GM12875 (cell line): ENCODE measurements around the gene DAB2.
"Not testable (repeated sequence)": the region's sequence is repeated elsewhere in the genome, so short reads cannot be mapped to it uniquely, and the experiment has no call there.

Experiments
- H3K4me3 ChIP-seq: one replicate; pipeline ENCODE4 v1.5.1; 2011; ENCODE audit warnings: low read depth, low read length, control low read depth
- CTCF ChIP-seq: IDR thresholded peaks from 2 replicates; pipeline ENCODE4 v1.5.1; 2011; ENCODE audit warnings: low read depth, mild to moderate bottlenecking, control low read depth, inconsistent platforms, low read length, moderate library complexity, borderline replicate concordance; ENCODE audit not compliant: insufficient read depth

DAB2 gene

GRCh38 chr5:39352170-39352569 is 72.6 kb downstream of the DAB2 start:
- H3K4me3 ChIP-seq = no peak overlapping the region
- TF ChIP-seq CTCF = no peak

DNA sequence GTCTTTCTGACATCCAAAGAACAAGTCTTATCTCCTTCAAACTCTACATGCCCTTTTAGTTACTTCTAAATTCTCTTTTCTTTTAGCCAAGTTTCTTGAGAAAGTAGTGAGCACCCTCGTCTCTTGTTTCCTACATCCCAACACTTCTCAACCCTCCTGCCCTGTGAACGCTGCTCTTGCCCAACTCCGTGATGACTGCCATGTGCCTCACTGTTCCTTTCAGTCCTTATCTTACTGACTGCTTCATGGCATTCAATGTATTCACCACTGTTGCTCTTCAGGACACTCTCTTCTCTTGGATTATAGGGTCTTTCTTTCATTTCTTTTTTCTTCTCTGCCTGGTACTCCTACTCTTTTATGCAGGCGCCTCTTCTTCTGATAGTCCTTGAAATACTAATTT is 75.3 kb downstream of the DAB2 start:
- no peak overlapping the region for H3K4me3 ChIP-seq
- TF ChIP-seq CTCF = no peak

GRCh38 chr5:39342460-39342859 is 82.3 kb downstream of the DAB2 start:
- no peak overlapping the region for H3K4me3 ChIP-seq
- TF ChIP-seq CTCF = no peak

GRCh38 chr5:39341896-39342295 is 82.9 kb downstream of the DAB2 start:
- TF ChIP-seq CTCF = no peak
- H3K4me3 ChIP-seq = no peak overlapping the region

- TF ChIP-seq CTCF = no peak
- no peak overlapping the region for H3K4me3 ChIP-seq
Measured at GRCh38 chr5:39340506-39340905, 84.3 kb downstream of the DAB2 start.

DNA sequence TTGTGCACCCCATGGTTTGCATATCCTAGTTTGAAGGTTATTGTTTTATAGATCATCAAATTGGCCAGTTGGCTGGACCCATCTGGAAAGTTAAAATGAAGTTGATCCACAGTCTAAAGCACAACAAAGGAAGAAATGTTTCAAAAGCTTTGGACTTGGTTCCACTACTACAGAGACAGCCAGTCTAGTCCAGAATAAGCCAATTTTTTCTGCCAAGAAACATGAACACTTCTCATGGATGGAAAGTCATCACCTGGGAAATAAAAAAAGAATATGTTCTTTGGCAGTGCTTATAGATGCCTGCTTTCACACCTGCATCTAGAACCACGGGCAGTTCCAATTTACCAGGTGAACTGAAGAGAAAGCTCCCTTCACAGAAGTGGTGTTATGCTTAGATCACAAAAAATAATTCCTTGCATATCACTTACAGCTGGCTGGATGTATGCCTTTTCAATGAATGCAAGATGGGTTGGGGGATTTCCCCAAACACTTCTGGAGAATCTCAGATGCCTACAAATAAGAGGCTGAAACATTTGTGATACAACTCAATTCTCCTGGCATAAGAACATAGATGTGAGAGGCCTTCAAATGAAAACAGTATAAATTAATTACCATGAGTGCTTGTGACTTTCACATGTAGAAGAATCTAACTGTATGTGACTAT is 87.4 kb downstream of the DAB2 start:
- no peak for TF ChIP-seq CTCF
- no peak overlapping the region for H3K4me3 ChIP-seq

- not testable (repeated sequence) for H3K4me3 ChIP-seq
Measured at GRCh38 chr5:39334296-39334695, 90.5 kb downstream of the DAB2 start.

DNA sequence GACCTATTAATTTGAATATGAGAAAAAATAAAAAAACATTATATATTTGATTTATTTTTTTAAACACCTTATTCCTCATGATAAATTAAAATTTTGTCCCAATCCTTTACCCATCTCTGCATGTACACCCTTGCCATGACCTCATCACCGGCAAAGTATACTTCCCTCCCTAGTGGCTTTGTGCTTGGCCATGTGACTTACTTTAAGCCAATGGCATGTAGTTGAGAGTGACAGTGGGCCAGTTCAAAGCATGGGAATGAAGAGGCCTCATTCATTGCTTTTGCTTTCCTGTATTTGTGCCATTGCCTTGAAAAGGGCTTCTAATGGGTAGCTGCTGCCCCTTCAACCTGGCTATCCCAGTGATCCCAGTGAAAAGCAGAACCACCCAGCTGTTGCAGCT is 91.7 kb downstream of the DAB2 start:
- no peak for TF ChIP-seq CTCF
- H3K4me3 ChIP-seq = no peak overlapping the region
